HG03139 (cell line): ENCODE measurements around the gene MAPK12.
"Not testable (repeated sequence)": the region's sequence is repeated elsewhere in the genome, so short reads cannot be mapped to it uniquely, and the experiment has no call there.

Experiments used
- ATAC-seq: cut with Tn5 transposase; IDR thresholded peaks from one replicate; pipeline ENCODE4 v1.9.1; 2021; ENCODE audit not compliant: unreplicated experiment

The MAPK12 gene

DNA sequence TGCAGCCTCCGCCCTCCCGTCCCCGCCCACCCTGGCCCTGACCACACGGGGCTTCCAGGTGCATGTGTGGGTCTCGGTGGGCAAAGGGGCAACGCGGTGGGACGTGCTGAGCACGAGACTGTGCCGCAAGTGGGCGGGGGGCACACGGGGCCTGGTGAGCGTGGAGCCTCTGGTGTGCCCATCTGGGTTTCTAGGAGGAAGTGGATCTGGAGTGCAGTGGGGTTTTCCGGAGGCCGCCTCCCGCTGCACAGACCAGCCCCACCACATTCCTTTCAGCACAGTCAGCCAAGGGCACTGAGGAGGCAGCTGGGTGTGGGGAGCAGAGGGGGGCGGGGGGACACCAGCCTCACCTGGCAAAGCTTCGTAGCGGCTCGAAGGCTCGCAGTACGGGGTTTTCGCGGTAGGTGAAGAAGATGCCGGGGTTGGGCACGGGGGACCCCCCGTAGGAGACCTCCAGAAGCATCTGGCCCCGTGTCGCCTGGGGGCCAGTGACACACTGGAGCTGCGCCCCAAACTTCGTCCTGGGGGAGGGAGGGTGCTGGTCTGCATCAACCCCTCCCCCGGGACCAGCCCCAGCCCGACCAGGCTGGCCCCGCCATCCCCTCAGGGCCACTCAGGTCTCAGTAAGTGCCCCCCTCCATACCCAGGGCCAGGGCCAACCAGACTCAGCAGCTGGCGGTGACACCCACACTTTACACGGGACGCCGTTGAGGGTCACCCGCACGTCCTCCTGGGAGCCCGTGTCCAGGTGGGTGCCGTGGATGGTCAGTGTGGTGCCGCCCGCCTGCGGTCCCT is 21.1 kb upstream of the MAPK12 start:
- ATAC-seq: no peak

- no peak for ATAC-seq
Measured at GRCh38 chr22:50281957-50282356, 20.5 kb upstream of the MAPK12 start.

- ATAC-seq: no peak
Measured at GRCh38 chr22:50281384-50281760, 19.9 kb upstream of the MAPK12 start.

GRCh38 chr22:50280708-50281383 is 19.4 kb upstream of the MAPK12 start:
- no peak for ATAC-seq

- ATAC-seq: no peak
Measured at GRCh38 chr22:50280022-50280707, 18.7 kb upstream of the MAPK12 start.

DNA sequence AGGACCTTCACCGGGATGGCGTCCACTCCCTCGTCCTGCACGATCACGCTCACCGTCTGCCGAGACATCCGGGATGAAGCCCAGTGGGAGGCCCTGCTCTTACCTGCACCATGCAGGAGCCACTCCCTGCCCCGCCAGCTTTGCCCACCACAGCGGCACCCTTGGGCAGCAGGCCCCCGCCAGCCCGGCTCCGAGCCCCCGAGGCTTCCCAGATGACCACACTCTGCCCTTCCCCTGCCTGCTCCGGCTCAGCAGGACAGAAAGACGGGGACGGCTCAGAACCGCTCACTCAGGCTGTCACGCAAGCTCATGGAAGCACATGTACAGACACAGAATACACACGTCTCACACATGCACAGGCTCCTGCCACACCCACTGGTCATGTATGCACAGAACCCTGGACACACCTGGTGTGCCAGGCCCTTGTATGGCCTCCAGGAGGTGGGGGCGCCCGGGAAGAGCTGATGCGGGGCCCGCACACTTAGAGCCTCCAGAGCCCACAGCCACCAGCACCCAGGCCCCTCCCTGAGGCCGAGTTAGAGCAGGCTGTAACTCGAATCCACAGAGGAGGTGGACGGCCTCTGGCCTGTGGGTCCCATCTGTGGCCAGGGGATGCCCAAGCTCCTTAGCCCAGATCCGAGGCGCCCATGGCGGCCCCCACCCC is 17.6 kb upstream of the MAPK12 start:
- no peak for ATAC-seq

DNA sequence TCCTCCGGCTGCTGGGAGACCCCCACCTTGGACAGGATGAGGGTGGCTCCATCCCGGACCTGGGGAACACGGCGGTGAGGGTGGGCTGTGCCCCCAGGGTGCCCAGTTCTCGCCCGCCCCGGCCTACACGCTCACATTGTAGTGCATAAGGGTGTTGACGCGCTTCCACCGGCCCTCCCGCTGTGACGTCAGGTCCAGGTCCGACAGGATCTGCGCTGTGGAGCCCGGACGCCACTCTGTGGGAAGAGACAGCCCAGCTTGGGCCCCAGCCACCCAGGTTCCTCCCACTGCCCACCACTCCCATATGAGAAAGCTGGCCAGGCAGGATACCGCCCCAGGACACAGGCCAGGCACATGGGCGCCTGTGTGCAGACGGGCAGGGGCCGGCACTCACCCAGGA is 17.0 kb upstream of the MAPK12 start:
- ATAC-seq: no peak

- ATAC-seq: no peak
Measured at GRCh38 chr22:50277761-50278160, 16.3 kb upstream of the MAPK12 start.

DNA sequence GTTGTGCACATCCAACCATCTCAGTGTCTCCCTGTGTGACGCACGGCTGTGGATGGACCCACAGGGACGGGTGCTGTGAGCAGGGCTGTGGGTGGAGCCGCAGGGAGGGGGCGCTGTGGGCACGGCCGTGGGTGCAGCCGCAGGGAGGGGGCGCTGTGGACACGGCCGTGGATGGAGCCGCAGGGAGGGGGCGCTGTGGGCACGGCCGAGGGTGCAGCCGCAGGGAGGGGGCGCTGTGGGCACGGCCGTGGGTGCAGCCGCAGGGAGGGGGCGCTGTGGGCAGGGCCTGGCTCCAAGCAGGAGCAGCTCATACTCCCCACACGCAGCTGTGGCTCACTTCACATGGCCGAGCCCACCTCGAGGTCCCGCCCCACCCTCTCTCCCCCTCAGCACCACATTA is 14.7 kb upstream of the MAPK12 start:
- no peak for ATAC-seq

GRCh38 chr22:50275181-50276055 is 13.9 kb upstream of the MAPK12 start:
- ATAC-seq: no peak

DNA sequence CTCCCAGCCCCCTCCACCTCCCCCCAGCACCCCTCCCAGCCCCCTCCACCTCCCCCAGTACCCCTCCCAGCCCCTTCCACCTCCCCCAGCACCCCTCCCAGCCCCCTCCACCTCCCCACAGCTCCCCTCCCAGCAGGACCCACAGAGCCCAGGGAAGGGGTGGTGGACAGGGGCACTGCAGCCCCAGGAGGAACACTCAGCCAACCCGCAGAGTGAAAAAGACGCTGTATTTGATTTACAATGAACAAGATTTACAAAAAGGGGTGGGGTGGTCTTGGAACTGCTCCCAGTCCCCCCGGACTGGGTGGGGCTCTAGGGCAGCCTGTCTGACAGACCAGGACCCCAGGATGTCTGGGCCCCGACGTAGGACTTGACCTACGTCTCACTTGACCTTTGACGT is 13.3 kb upstream of the MAPK12 start:
- ATAC-seq: no peak

- ATAC-seq: no peak
Measured at GRCh38 chr22:50274311-50274710, 12.8 kb upstream of the MAPK12 start.

- not testable (repeated sequence) for ATAC-seq
Measured at GRCh38 chr22:50273781-50274180, 12.3 kb upstream of the MAPK12 start.

GRCh38 chr22:50273352-50273751 is 11.9 kb upstream of the MAPK12 start:
- not testable (repeated sequence) for ATAC-seq

GRCh38 chr22:50272044-50272802 is 10.7 kb upstream of the MAPK12 start:
- ATAC-seq: no peak

DNA sequence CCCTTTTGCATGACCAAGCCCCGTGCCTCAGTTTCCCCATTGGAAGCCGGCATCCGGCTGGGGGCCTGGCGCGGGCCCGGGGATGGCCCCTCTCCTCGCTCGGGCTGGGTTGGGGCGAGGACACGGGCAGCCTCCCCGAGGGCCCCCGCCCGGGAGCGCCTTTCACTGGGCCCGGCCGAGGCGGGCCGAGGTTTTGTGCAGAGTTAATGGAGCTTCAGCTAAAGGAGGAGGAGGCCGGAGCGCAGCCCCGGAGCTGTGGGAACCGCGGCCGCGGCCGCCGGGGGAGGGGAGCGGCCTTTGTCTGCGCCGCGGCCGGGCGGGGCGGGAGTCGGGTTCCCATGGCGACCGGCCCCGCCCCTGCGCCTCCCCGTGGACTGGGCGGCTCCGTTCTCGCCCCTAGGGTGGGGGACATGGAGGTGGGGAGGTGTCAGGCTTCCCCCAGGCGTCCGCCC is 10.1 kb upstream of the MAPK12 start:
- ATAC-seq: no peak

- no peak for ATAC-seq
Measured at GRCh38 chr22:50270666-50271394, 9.3 kb upstream of the MAPK12 start.

- no peak for ATAC-seq
Measured at GRCh38 chr22:50269970-50270665, 8.6 kb upstream of the MAPK12 start, which contains the start of gene MAPK11. MAPK11 (minus strand) TSS chr22:50270380; CDS start chr22:50270292, 88 bp downstream.
